HG03280 (cell line): ENCODE results near the gene ACOT2.
A peak's percentile ranks its signal among the peaks of the same experiment; 100 is the strongest.
"Not testable (repeated sequence)": the region's sequence is repeated elsewhere in the genome, so short reads cannot be mapped to it uniquely, and the experiment has no call there.

ENCODE experiments used
- ATAC-seq: cut with Tn5 transposase; IDR thresholded peaks from one replicate; pipeline ENCODE4 v1.9.1; 2021; ENCODE audit warnings: mild to moderate bottlenecking, moderate library complexity; ENCODE audit not compliant: unreplicated experiment

Gene ACOT2

GRCh38 chr14:73567358-73567757 lies 1.7 kb upstream of the ACOT2 start:
- ATAC-seq: no peak

GRCh38 chr14:73567951-73568885 lies 795 bp upstream of the ACOT2 start:
- no peak for ATAC-seq

- ATAC-seq: not testable (repeated sequence)
Observed at GRCh38 chr14:73568886-73569184, 178 bp upstream of the ACOT2 start.

- peak; percentile 57 for ATAC-seq
Observed at GRCh38 chr14:73570913-73571312, 1.9 kb downstream of the ACOT2 start.

- ATAC-seq: not testable (repeated sequence)
Observed at GRCh38 chr14:73573034-73573433, 4.0 kb downstream of the ACOT2 start.

GRCh38 chr14:73573740-73574139 lies 4.7 kb downstream of the ACOT2 start:
- ATAC-seq: not testable (repeated sequence)

GRCh38 chr14:73574251-73574650 lies 5.2 kb downstream of the ACOT2 start:
- not testable (repeated sequence) for ATAC-seq

GRCh38 chr14:73576391-73576790 lies 7.4 kb downstream of the ACOT2 start:
- no peak for ATAC-seq

GRCh38 chr14:73577214-73577613 lies 8.2 kb downstream of the ACOT2 start:
- not testable (repeated sequence) for ATAC-seq

GRCh38 chr14:73582102-73582979 lies 13.3 kb downstream of the ACOT2 start:
- ATAC-seq: not testable (repeated sequence)

- ATAC-seq: no peak
Observed at GRCh38 chr14:73588695-73589094, 19.7 kb downstream of the ACOT2 start.

GRCh38 chr14:73589116-73589515 lies 20.1 kb downstream of the ACOT2 start:
- no peak for ATAC-seq

- ATAC-seq: not testable (repeated sequence)
Observed at GRCh38 chr14:73590673-73591004, 21.6 kb downstream of the ACOT2 start.

GRCh38 chr14:73591690-73592449 lies 22.9 kb downstream of the ACOT2 start, which contains the start of gene ACOT4:
Gene ACOT4 (plus strand): TSS chr14:73591873. CDS start chr14:73591960, 87 bp downstream.
- peak; percentile 59 for ATAC-seq

GRCh38 chr14:73594491-73594890 lies 25.5 kb downstream of the ACOT2 start:
- ATAC-seq: no peak

GRCh38 chr14:73599499-73599898 lies 30.5 kb downstream of the ACOT2 start:
- no peak for ATAC-seq

- no peak for ATAC-seq
Observed at GRCh38 chr14:73602994-73603393, 34.0 kb downstream of the ACOT2 start.

- no peak for ATAC-seq
Observed at GRCh38 chr14:73606271-73606670, 37.3 kb downstream of the ACOT2 start.

- no peak for ATAC-seq
Observed at GRCh38 chr14:73607241-73607640, 38.2 kb downstream of the ACOT2 start.

GRCh38 chr14:73610687-73611086 lies 41.7 kb downstream of the ACOT2 start:
- ATAC-seq: no peak
